GM12874 (cell line): Measurements from ENCODE around the gene RAPGEF6.
A peak's percentile ranks its signal among the peaks of the same experiment; 100 is the strongest.

Experiments used
- TF ChIP-seq, protein P1 (sequence below): IDR thresholded peaks from 2 replicates; pipeline ENCODE4 v1.5.1; 2011; ENCODE audit warnings: low read depth, mild to moderate bottlenecking, control low read depth, low read length, moderate library complexity; ENCODE audit not compliant: insufficient read depth

The RAPGEF6 gene

DNA sequence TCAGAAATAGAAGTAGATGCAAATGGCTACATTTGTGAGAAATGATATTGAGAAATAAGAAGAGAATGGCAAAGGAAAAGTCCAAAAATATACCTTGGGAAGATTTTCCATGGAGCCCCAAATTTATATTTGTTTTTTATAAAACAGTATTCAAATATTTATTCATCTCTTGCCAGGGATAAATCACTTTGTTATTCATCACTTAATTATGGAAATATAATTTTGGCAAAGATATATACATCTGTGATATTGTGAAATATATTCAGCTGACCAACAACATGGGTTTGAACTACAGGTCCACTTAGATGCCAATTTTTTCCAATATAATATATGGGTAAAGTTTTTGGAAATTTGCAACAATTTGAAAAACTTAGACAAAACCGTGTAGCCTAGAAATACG lies 19.7 kb upstream of the RAPGEF6 start:
- TF ChIP-seq, protein P1, sequence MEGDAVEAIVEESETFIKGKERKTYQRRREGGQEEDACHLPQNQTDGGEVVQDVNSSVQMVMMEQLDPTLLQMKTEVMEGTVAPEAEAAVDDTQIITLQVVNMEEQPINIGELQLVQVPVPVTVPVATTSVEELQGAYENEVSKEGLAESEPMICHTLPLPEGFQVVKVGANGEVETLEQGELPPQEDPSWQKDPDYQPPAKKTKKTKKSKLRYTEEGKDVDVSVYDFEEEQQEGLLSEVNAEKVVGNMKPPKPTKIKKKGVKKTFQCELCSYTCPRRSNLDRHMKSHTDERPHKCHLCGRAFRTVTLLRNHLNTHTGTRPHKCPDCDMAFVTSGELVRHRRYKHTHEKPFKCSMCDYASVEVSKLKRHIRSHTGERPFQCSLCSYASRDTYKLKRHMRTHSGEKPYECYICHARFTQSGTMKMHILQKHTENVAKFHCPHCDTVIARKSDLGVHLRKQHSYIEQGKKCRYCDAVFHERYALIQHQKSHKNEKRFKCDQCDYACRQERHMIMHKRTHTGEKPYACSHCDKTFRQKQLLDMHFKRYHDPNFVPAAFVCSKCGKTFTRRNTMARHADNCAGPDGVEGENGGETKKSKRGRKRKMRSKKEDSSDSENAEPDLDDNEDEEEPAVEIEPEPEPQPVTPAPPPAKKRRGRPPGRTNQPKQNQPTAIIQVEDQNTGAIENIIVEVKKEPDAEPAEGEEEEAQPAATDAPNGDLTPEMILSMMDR, result no peak

DNA sequence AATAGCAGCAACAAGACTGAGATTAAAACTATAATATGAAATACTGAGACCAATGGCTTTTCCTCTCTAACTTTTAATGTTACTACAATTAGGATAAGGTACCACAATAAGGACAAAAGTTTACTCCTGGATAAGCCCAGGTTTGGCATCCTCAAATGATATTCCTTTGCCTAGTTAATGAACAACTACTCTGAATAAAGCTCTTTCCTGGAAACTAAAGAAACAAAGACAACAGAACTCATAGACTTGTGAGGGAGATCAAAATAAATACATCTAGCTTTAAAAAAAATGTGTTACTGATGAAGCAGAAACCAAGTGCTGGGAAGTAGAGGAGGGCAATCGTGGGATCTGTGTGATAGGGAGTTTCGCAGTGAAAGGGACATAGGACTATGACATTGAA lies 19.3 kb upstream of the RAPGEF6 start:
- TF ChIP-seq, protein P1, result no peak

DNA sequence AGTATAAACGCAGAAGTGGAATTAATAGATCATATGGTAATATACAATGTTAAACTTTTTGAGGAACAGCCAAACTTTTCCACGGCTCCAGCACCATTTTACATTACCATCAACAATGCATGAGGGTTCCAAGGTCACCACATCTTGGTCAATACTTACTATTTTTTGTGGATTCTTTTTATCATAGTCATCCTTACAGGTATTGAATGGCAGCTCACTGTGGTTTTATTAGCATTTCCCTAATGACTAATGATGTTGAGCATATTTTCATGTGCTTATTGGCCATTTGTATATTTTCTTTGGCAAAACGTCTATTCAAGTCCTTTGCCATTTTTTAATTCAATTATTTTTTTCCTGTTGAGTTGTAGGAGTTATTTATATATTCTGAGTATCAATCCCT lies 14.1 kb upstream of the RAPGEF6 start:
- TF ChIP-seq, protein P1, result no peak

DNA sequence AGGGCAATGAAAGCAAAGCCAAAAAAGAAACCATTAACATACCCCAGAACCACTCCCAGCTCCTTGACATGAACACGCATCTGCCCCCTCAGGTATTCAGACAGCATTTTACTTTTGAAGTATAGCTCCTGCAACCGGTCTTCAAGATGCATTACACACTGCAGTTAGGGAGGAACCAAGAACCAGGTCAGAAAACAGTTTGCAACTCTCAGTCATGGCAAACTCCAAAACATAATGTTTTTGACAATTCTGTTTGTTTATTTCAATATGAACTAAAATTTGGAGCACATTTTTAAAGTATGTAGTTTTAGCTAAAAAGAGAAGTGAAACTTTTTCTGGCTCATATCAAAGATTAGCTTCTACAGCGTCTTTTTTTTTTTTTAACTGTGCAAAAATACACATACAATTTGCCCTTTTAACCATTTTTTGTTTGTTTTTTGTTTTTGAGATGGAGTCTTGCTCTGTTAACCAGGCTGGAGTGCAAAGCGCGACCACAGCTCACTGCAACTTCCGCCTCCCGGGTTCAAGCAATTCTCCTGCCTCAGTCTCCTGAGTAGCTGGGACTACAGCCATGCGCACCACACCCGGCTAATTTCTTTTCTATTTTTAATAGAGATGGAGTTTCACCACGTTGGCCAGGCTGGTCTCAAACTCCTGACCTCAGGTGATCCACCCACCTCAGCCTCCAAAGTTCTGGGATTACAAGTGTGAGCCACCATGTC lies 12.2 kb upstream of the RAPGEF6 start:
- TF ChIP-seq, protein P1, result 0 out of 2 replicates have a peak, but pooled peaks have one; percentile 6

DNA sequence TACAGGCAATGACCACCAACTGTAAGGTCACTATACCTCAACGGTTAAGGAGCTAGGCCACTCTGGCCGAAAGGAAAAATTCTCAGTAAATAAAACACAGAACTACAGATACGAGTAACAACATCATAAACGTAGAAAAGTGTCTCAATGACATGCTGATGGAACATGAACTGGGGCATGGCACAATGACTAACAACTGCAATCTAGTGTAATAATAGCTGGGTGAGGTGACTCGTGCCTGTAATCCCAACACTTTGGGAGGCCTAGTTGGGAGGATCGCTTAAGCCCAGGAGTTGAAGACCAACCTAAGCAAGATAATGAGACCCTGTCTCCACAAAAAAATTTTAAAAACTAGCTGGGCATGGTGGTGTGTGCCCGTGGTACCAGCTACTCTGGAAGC lies 9.8 kb upstream of the RAPGEF6 start:
- TF ChIP-seq, protein P1, result no peak

DNA sequence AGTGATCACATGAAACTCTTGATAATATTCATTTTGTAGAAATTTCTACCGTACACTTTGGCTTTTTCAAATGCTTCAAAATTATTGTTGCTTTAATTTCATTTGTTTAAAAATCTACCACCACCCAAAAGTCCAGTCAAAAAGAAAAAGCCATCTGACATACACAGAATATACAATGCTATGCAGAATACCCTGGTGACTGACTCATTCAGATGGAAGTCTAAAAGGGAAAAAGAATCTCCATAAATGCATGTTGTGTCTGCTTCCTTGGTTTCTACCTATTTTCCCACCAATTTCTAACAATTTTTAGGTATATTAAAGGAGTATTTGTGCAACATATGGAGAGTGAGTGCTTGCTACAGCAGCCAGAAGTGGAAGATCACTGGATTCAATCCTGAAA lies 9.3 kb upstream of the RAPGEF6 start:
- TF ChIP-seq, protein P1, result no peak

DNA sequence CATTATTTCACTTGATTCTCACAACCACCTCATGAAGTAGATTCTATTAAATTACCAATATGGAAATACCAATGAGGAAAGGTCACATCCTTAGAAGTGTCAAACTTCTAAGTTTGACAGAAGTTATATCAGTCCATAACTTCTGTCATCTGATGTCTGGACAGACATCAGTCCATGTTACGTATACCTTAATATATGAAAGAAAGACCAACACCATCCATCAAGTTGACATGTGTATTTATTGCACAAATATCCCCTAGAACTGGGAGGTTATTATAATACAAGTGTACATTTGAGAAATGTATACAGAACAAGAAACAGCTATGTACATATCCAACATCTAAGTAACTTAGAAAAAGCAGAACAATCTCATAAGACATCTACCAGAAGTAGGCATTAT lies 6.5 kb upstream of the RAPGEF6 start:
- TF ChIP-seq, protein P1, result no peak
